GOT3 (cell line): Measurements from ENCODE around the gene SLC26A6.

Experiments
- DNase-seq: peaks from one replicate; lab custom pipeline; 2025; ENCODE audit warnings: mixed read lengths; lab: John Stamatoyannopoulos, UW

The SLC26A6 gene

DNA sequence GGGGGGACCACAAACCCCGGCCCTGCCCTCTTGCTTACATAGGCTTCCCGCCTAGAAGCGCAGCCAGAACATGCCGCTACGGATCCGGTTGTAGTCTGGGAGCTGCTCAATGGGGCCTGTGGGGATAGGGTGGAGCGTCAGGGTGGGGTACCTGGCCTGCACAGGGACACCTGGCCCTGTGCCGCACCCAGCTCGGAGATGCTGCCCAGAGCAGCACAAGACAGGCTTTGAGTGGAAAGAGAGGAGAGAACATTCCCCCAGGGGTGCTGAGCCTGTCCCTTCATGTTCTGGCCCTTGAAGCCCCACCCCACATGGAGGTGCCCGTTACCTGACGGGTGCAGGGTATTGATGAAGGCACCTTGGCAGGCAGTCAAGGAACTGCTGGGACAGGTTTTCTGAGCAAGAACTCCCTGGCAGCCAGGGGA, 36.2 kb downstream of the SLC26A6 start:
- no peak for DNase-seq

DNA sequence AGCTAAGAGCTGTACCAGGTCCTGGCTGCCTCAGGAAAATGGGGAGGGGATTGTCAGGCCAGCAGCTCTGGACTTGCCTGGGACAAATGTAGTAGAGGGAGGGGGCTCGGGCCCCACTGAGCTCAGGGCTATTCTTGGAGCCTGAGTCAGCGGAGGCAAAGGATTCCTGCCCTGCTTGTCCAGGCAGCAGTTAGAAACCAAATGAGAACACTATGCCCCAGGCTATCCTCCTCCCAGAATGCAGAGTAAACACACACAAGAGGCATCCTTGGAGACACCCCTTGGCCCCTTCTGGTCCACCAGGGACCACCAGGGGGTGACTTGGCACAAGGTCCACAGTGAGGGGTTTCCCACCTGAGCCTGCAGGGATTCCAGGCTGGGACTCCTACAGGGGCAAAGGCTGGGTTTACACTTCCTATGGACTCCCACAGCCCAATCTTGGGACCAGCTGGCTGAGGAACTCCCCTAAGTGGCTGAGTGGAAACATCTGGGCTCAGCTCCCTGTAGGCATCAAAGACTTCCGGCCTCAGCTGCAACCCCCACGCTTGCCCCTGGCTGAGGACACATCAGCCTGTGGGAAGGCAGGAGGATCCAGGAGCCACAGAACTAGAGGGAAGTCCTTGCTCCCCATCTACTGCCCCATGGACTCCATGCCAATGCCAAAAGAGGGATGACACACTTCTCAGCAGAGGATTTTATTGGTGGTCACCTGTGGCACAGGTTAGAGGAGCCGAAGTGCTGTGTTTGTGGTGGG, 36.8 kb downstream of the SLC26A6 start:
- peak; percentile 64 for DNase-seq

DNA sequence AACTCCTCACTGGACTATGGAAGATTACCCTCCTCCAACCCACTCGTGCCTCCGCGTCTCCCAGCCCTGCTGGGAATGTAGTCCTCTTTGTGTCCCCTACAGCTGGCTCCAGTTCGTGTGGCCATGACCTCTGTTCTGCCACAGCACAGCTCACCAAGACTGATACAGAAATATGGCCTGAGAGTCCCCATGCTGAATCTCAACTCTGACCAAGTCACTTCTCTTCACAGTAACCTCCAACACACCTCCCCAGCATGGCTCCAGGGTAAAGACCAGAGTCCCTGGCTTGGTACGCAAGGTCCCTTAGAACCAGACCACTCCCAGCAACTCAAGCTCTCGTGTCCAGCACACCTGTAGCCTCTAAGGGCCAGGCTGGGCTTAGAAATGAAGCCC, 37.9 kb downstream of the SLC26A6 start:
- DNase-seq = no peak

DNA sequence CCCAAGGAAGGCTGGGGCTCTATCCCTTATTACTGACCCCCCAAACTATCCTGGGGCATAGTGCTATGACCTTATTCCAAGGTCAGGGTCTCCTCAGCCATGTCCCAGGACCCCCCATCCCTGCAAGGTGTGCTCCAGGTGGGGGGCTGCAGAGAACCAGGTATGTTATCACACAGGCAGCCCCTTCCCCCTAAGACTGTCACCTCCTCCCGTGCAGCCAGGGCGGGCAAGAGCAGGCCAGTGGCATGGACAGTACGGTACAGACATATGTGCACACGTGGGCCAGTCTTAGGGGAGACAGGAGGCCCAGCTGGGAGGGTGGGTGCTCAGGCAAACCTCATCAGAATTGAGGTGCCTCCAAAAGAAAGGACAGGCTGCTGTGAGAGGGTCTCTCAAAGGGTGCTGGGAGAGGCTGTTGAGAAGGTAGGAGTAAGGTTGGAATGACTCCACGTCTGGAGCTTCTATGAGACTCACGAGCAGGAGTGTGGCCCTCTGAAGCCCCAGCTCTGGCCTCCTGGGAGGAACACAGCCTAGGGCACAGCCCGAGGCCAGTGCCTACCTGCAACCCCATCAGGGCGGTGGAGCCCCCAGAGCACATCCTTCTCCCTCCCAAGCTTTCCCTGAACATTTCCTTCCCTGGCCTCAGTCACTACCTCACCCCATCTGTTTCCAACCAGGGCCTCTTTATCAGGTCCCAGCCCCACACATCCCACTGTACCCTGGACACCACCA, 38.4 kb downstream of the SLC26A6 start:
- DNase-seq = no peak

DNA sequence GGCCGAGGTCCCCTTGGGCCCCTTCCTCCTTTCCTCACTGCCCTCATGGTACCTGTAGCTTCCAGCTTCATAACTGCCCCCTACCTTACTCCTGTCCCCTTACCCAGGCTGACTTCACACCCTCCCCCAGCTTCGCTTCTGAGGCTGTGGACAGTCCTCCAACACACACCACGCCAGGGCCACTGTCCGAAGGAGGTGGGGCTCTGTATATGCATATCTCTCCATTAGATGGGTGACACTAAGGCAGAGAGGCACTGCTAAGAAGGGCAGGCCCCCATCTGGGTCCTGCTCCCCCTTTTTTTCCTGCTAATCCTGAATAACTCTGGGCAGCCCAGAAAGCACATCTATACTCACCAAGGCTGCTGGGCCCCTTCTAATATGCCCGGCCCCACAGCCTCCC, 39.1 kb downstream of the SLC26A6 start:
- DNase-seq = no peak

DNA sequence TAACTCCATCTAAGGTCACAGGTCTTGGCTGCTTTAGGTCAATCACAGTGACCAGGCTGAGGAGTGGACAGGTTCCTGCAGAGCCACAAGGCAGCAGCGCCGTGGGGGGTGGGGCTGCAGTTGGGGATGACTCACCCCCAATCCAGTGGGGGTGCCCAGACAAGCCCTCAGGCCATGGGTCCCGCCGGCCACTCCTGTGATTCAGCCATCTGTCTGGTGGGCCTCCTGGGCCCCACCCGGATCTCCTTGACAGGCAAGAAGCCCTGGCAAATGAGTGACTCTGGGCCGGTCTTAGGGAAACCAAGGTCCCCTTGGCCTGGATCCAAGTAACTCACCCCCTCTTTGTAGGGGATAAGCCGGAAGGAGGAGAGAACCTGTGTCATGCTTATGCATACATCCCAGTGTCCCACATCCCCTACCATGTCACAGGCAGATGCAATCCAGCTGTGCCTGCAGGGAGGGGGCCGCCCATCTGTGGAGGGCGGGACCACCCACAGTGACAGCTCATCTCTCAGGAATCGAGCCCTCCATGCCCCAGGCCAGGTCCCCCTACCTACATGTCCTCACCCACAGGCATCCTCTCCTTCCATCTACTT, 39.6 kb downstream of the SLC26A6 start:
- DNase-seq = peak; percentile 73

DNA sequence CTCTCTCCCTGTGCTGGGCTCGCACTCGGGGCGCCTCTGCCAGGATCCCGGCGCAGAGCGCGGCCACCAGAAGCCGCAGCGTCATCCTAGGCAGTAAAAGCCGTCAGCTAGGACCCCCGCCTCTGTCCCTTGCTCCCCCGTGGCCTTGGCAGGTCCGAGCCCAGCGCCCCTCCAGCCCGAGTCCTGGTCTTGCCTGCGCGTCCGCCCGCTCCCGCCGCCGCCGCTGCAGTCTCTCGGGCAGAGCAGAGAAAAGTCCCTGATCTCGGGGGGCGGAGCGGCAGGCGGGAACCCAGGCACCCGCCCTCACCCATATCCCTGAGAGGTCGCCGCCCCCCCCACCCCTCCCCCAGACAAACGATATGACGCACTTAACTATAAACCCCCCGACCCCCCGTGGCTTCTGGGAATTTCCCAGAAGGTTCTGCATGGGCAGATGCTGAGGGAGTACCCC, 40.2 kb downstream of the SLC26A6 start, which contains the start of gene COL7A1:
COL7A1 (minus strand) TSS at position 255 of the 451 bp plus-strand sequence; CDS start at position 85, 170 bp downstream.
- DNase-seq = no peak

DNA sequence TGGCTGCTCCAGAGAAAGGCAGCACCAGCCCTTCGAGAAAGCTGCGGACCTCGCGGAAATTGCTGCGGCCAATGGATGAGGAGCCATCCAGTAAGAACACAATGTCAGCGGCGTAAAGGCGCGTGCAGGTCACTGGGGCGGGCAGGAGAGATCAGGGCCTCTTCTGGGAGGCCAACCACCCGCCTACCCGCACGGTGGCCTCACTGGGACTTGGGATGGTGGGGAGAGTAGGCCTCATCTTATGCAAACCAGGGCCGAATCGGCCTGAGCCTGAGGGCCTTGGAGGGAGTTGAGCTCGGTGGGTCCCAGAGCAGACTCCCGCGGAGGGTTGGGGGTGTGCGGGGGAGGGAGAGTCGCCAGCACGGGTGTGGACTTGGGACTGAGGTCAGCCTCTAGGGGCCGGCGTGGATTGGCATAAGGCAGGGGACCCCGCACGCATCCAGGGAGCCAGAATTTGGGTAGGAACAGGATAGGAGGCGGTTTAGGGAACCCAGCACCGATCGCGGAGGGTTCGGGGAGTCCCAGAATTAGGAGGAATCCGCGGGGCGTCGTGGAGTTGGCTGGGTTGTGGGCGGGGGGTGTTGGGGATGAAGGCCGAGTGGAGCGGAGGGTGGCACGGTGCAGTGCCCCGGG, 40.7 kb downstream of the SLC26A6 start:
- DNase-seq = no peak

DNA sequence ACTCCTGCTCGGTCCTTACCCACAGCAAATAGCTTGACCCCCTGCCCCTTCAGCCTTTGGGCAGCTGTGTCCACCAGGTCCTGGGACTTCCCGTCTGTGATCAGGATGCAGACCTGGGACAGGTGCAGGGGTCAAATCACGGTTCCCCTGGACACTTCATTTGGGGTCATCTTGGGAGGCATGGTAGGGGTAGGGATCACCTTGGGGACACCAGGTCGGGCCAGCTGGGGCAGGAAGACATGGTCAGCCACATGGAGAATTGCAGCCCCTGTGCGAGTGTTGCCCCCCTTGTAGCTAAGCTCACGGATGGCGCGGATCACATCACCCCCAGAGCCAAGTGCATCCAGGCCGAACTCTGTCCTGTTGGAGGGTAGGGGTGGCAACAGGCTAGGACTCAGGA, 41.9 kb downstream of the SLC26A6 start:
- no peak for DNase-seq

DNA sequence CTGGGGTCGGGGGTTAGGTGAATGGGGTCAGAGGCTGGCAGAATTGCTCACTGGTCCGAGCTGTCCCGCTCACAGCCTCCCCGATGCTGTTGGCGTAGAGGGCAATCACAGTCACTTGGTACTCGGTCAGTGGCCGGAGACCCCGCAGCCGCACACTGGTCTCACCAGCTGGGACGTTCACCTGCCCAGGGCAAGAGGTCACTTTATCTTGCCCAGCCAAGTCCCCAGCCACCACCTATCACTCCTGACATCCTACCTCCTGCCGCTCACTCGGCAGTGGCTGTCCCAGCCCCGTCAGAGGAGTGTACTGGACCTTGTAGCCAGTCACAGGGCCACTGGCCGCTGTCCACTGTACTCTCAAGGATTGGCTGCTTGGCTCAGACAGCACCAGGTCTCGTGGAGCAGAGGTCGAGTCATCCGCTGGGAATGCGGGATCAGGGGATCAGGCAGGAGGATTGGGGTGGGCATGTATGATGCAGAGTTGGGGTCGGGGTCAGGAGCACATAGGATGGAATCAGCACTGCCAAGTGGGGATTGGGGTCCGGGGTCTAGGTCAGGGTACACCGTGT, 42.7 kb downstream of the SLC26A6 start:
- no peak for DNase-seq

DNA sequence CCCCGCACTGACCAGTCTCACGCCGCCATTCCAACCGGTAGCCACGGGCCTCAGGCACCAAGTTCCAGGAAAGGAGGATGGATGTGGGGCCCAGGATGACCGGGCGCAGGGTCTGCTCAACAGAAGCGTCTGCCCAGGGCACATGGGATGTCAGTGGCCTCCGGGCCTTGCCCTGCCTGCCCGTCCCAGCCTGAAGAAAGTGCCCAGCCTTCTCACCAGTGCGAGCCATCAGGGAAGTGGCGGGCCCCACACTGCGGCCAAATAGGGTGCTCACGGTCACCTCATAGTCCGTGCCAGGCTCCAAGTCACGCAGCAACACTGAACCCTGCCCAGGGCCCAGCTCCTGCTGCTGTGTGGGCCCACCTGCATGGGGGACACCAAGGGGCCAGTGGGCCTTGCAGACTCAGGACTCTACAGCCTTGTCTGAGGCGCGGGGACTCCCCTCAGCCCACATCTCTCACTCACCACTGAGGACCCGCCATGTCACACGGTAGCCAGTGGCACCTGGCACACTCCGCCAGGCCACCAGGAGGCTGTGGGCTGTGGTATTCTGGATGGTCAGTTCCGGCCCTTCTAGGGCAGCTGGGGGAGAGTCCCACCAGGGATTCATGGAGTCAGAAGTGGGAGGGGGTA, 43.3 kb downstream of the SLC26A6 start:
- DNase-seq = no peak

DNA sequence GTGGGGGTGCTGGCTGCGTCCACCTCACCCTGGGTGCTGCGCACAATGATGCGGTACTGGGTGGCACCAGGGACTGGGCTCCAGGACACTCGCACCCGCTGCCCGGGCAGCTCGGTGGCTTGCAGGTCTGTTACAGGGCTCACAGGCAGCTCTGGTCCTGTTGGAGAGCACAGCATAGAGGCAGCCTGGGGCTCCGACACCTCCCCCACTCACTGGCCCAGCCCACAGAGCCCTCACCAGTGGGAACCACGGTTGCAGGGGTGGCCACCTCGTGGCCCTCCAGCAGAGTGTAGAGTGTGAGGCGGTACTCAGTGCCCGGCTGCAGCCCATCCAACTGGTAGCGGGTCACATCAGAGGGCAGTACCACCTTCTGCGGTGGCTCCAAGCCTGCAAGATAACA, 43.8 kb downstream of the SLC26A6 start:
- no peak for DNase-seq

DNA sequence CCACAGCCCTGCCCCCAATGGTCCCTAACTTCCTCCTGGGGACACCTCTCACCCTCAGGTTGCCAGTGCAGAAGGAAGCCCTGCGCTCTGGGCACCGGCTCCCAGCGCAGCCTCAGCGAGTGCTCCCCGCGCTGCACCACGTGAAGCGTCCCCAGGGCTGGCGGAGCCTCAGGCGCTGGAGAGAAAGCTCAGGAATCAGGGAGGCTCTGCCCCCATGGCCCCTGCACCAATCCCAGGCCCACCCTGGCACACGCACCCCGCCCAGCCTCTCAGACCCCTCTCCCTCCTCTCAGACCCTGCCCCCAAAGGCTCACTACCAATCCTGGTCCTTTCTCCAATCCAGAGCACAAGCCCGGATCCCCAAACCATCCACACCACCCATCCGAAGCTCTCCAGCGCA, 47.0 kb downstream of the SLC26A6 start:
- no peak for DNase-seq

DNA sequence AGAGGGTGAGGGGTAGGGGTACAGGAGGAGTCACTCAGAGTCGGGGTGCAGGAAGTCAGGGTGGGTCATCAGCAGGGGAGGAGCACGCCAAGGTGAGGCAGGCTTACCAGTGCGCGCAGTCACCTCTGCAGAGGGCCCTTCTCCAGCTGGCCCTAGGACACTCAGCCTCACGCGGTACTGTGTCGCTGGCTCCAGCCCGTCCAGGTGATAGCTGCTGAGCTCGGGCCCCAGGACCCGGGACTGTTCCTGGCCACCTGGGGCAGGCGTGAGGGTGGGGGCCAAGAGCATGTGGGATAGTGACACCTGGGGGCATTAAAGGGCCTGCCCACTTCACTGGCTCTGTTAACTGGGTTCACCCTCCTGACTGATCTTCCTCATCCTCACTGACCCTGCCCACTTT, 47.6 kb downstream of the SLC26A6 start:
- DNase-seq = no peak

DNA sequence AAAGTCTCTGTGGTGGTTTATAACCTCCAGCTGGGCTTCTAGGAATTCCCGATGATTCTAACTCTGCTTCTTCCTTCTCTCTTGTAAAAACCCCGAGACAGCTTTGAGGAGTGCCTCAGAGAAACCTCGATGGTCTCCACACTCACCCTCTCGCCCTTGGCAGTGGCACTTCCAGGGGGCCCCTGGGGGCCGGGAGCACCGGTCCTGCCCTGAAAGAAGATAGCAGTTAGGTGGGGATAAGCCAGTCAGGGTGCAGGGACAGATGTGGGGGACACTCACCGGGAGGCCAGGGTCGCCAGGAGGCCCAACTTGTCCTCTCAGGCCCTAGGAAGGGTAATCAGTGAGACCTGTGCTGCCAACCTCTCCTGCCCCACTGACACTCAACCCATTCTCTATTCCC, 49.9 kb downstream of the SLC26A6 start:
- no peak for DNase-seq

DNA sequence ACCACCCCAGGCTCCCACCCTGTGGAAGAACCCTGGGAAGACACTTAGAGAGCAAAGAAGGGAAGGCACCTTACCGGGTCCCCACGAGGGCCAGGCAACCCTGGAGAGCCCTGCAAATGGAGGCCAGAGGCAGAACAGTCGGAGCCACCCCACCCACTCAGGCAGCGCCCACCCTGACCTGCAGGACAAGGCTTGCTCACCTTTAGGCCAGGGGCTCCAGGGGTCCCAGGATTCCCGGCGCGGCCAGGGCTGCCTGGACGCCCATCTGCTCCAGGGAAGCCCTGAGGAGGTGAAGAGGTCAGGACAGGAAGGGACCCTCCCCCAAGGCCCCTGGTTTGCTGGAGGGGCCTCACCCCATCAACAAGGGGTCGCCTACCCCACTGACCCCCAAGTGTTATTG, 50.4 kb downstream of the SLC26A6 start:
- no peak for DNase-seq

DNA sequence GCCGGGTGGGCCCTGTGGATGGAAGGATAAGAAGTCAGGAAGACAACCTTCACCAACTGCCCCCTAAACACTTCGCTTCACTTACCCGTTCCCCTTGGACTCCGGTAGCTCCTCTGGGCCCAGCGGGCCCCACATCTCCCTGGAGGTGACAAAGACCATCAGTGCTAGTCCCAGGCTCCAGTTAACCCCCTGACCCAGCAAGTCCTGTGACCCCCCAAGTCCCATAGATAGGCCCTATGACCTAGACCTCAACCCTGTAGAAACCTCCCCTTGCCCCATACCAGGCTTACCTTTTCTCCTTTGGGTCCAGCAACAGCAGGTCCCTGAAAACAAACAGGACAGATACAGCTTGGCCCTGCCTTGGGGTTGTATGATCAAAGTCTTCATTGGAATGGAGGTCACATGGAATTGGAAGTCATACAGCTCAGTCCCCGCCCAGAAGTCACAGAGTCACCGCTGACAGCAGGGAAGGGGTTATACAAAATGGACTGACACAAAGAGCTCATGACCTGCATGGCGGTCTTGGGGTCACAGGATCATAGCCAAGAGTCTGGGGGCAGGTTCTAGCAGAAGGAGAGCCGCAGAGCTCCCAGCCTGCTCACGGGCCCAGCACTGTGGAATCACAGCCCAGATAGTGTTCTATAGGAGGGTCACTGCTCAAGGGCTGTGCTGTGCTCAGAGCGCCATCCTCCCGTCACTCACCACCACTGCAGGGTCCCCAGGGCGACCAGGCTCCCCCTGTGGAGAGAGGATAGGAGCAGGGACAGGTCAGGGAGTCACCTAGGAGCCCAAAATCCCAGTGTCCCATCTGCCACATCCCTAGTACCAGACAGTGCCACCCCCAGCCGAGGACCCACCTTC, 53.4 kb downstream of the SLC26A6 start:
- DNase-seq = no peak

DNA sequence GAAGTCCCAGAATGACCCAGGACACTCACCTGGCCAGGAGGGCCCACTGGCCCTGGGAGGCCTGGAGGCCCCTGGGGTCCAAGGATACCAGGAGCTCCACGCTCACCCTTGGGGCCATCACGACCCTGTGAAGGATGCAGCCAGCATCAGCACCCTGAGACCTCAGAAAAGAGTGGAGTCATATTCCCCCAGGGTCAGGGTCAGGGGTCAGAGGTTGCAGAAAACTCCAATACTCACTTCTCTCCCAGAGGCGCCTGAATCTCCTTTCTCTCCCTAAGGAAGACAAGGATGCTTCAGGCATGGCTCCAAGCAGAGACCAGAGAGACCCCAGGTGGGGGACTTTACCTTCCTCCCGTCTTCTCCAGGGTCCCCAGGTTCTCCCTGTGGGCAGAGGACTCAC, 58.6 kb downstream of the SLC26A6 start:
- no peak for DNase-seq
